ENCODE data around the gene EBF4. TPM values are rescaled to one million over a fixed set of nuclear protein-coding genes. Genes with fewer than 3 reads are reported as not detected.
"Not testable (repeated sequence)": the region's sequence is repeated elsewhere in the genome, so short reads cannot be mapped to it uniquely, and the experiment has no call there.

EBF4 gene
- total RNA-seq, 6 experiments from 2014 or later = 0.14 to 0.48 (median 0.46) TPM; not detected in 3

GRCh38 chr20:2804041-2804828 lies 111.7 kb downstream of the EBF4 start:
- peaks cover 4% of the 10 kb centered on the region; the same call in 1 of the 2 replicates for H3K9me3 Mint-ChIP-seq
- no peak for DNase-seq
- no peak for TF ChIP-seq CTCF (IDR thresholded peaks at IDR 0.05)
- peaks cover 22% of the 10 kb centered on the region for H3K4me1 Mint-ChIP-seq (ENCODE audit: low read depth)
- peaks cover 9% of the 10 kb centered on the region; the same call in 1 of the 2 replicates for H3K36me3 Mint-ChIP-seq (ENCODE audit: low read depth)
- H3K27me3 Mint-ChIP-seq (ENCODE audit: insufficient read depth) = peaks cover 54% of the 10 kb centered on the region
- H3K27ac Mint-ChIP-seq = no peak overlapping the region
- no peak overlapping the region for H3K4me3 Mint-ChIP-seq

- H3K27me3 Mint-ChIP-seq (ENCODE audit: insufficient read depth) = peaks cover 49% of the 10 kb centered on the region
- no peak for DNase-seq
- H3K27ac Mint-ChIP-seq = no peak overlapping the region
- peaks cover under 1% of the 10 kb centered on the region; the same call in 1 of the 2 replicates for H3K9me3 Mint-ChIP-seq
- peaks cover 6% of the 10 kb centered on the region; the same call in 1 of the 2 replicates for H3K36me3 Mint-ChIP-seq (ENCODE audit: low read depth)
- peaks cover 14% of the 10 kb centered on the region for H3K4me1 Mint-ChIP-seq (ENCODE audit: low read depth)
- TF ChIP-seq CTCF (IDR thresholded peaks at IDR 0.05) = no peak
- H3K4me3 Mint-ChIP-seq = no peak overlapping the region
These were observed 112.5 kb downstream of the EBF4 start for GRCh38 chr20:2804852-2805688.

GRCh38 chr20:2805689-2806350 lies 113.2 kb downstream of the EBF4 start:
- H3K27me3 Mint-ChIP-seq (ENCODE audit: insufficient read depth) = peaks cover 46% of the 10 kb centered on the region
- TF ChIP-seq CTCF (IDR thresholded peaks at IDR 0.05) = no peak
- no peak overlapping the region for H3K4me3 Mint-ChIP-seq
- DNase-seq = no peak
- H3K9me3 Mint-ChIP-seq = no peaks in the 10 kb centered on the region; the same call in 1 of the 2 replicates
- no peak overlapping the region for H3K27ac Mint-ChIP-seq
- peaks cover 10% of the 10 kb centered on the region; the same call in 1 of the 2 replicates for H3K4me1 Mint-ChIP-seq (ENCODE audit: low read depth)
- peaks cover 6% of the 10 kb centered on the region; the same call in 1 of the 2 replicates for H3K36me3 Mint-ChIP-seq (ENCODE audit: low read depth)

- TF ChIP-seq CTCF (IDR thresholded peaks at IDR 0.05) = no peak
- Mint-ChIP-seq H3K9me3 (peaks cover 5% of the 10 kb centered on the region), H3K27ac (no peak overlapping the region), H3K4me3 (no peak overlapping the region), H3K36me3 (ENCODE audit: low read depth) (peaks cover 4% of the 10 kb centered on the region; the same call in 1 of the 2 replicates), H3K4me1 (ENCODE audit: low read depth) (peaks cover 6% of the 10 kb centered on the region; the same call in 1 of the 2 replicates), H3K27me3 (ENCODE audit: insufficient read depth) (peaks cover 40% of the 10 kb centered on the region)
- DNase-seq = no peak
These were observed 113.7 kb downstream of the EBF4 start for GRCh38 chr20:2806351-2806701.

- Mint-ChIP-seq H3K4me1 (ENCODE audit: low read depth) (peaks cover 6% of the 10 kb centered on the region; the same call in 1 of the 2 replicates), H3K9me3 (peaks cover 12% of the 10 kb centered on the region), H3K27ac (no peak overlapping the region), H3K27me3 (ENCODE audit: insufficient read depth) (peaks cover 34% of the 10 kb centered on the region), H3K36me3 (ENCODE audit: low read depth) (no peaks in the 10 kb centered on the region), H3K4me3 (no peak overlapping the region)
- no peak for DNase-seq
- no peak for TF ChIP-seq CTCF (IDR thresholded peaks at IDR 0.05)
These were observed 114.4 kb downstream of the EBF4 start for GRCh38 chr20:2807019-2807418.

GRCh38 chr20:2807929-2808328 lies 115.3 kb downstream of the EBF4 start:
- H3K9me3 Mint-ChIP-seq = peaks cover 20% of the 10 kb centered on the region
- H3K36me3 Mint-ChIP-seq (ENCODE audit: low read depth); H3K27ac Mint-ChIP-seq; DNase-seq; H3K4me3 Mint-ChIP-seq; H3K4me1 Mint-ChIP-seq (ENCODE audit: low read depth): not testable (repeated sequence)
- peaks cover 27% of the 10 kb centered on the region for H3K27me3 Mint-ChIP-seq (ENCODE audit: insufficient read depth)
